Osteoblast (primary cell): Measurements from ENCODE around the gene SOX6. TPM values are rescaled to one million over a fixed set of nuclear protein-coding genes. Genes with fewer than 3 reads are reported as not detected.

Experiments
- DNase-seq: peaks from one replicate; pipeline ENCODE4 v3.0.0; 2011; ENCODE audit warnings: low spot score, mixed read lengths; ENCODE audit not compliant: insufficient read length; ENCODE audit errors: missing footprints
- H2AFZ ChIP-seq: 2 replicates; pipeline ENCODE4 v1.6.0; 2011; ENCODE audit warnings: mild to moderate bottlenecking, low read length
- H3K27ac ChIP-seq: 2 replicates; pipeline ENCODE4 v1.5.1; 2011; ENCODE audit warnings: mild to moderate bottlenecking, low read depth, low read length, moderate library complexity
- H3K27me3 ChIP-seq: 2 replicates; pipeline ENCODE4 v1.6.0; 2012; ENCODE audit warnings: mild to moderate bottlenecking, control low read depth, inconsistent platforms, low read length, moderate library complexity; ENCODE audit not compliant: insufficient read depth
- H3K36me3 ChIP-seq: 2 replicates; pipeline ENCODE4 v1.5.1; 2011; ENCODE audit warnings: mild to moderate bottlenecking, low read length, control low read depth, moderate library complexity; ENCODE audit not compliant: insufficient read depth
- H3K4me1 ChIP-seq: 2 replicates; pipeline ENCODE4 v1.5.1; 2011; ENCODE audit warnings: mild to moderate bottlenecking, low read length, control low read depth, moderate library complexity; ENCODE audit not compliant: insufficient read depth
- H3K4me2 ChIP-seq: 2 replicates; pipeline ENCODE4 v1.6.0; 2011; ENCODE audit warnings: mild to moderate bottlenecking, low read length; ENCODE audit not compliant: insufficient read depth
- H3K4me3 ChIP-seq: fragments of 200-600 bp; sonication (generic); 3 replicates; pipeline ENCODE4 v1.5.1; 2012; ENCODE audit warnings: mild to moderate bottlenecking, low read length, inconsistent platforms; ENCODE audit not compliant: insufficient read depth
- H3K79me2 ChIP-seq: 2 replicates; pipeline ENCODE4 v1.6.0; 2012; ENCODE audit warnings: mild to moderate bottlenecking, low read length, control low read depth, inconsistent platforms; ENCODE audit not compliant: insufficient read depth
- H3K9me3 ChIP-seq: 2 replicates; pipeline ENCODE4 v1.5.1; 2011; ENCODE audit warnings: low read depth, low read length, control low read depth
- H4K20me1 ChIP-seq: 2 replicates; pipeline ENCODE4 v1.6.0; 2012; ENCODE audit warnings: mild to moderate bottlenecking, low read length, control low read depth; ENCODE audit not compliant: insufficient read depth
- total RNA-seq: library from RNA; depleted of rRNA; stranded (reverse); fragments of >200 nt; gene quantifications from 2 replicates; pipeline ENCODE4 v1.2.3, GENCODE V29; 2012
- TF ChIP-seq, protein P1 (sequence below): IDR thresholded peaks from 2 replicates; pipeline ENCODE4 v1.5.1; 2011; ENCODE audit warnings: mild to moderate bottlenecking, low read depth, low read length, moderate library complexity; ENCODE audit errors: extremely low read depth

Gene SOX6
- total RNA-seq, 1 donor = 3.3 TPM

DNA sequence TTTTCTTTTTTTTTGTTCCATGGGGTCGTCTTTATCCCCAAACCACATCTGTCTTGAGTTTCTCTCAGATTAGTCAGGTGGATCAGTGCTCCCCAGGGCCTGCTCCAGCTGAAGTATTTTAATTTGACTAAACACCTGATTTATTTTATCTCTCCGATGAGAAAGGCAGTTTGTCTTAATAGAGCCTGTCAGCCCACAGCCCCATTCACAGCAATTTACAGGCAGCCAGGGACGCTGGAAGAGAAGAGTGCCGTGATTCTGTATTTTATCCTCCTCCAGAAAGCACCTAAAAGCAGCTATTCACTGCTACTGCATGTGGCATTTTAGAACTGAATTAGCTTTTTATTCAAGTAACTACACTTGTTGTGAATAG lies 164.5 kb downstream of the SOX6 start:
- DNase-seq = no peak
- H3K27me3 ChIP-seq = no peaks in the 10 kb centered on the region
- no peaks in the 10 kb centered on the region for H3K79me2 ChIP-seq
- TF ChIP-seq, protein P1, sequence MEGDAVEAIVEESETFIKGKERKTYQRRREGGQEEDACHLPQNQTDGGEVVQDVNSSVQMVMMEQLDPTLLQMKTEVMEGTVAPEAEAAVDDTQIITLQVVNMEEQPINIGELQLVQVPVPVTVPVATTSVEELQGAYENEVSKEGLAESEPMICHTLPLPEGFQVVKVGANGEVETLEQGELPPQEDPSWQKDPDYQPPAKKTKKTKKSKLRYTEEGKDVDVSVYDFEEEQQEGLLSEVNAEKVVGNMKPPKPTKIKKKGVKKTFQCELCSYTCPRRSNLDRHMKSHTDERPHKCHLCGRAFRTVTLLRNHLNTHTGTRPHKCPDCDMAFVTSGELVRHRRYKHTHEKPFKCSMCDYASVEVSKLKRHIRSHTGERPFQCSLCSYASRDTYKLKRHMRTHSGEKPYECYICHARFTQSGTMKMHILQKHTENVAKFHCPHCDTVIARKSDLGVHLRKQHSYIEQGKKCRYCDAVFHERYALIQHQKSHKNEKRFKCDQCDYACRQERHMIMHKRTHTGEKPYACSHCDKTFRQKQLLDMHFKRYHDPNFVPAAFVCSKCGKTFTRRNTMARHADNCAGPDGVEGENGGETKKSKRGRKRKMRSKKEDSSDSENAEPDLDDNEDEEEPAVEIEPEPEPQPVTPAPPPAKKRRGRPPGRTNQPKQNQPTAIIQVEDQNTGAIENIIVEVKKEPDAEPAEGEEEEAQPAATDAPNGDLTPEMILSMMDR = no peak
- peaks cover 17% of the 10 kb centered on the region for H3K4me1 ChIP-seq
- no peaks in the 10 kb centered on the region for H3K9me3 ChIP-seq
- H3K36me3 ChIP-seq = no peaks in the 10 kb centered on the region
- H3K4me2 ChIP-seq = no peak overlapping the region
- no peaks in the 10 kb centered on the region for H4K20me1 ChIP-seq
- H3K4me3 ChIP-seq = no peak overlapping the region
- no peak overlapping the region for H3K27ac ChIP-seq
- H2AFZ ChIP-seq = no peak overlapping the region

- Histone ChIP-seq H3K36me3 (no peaks in the 10 kb centered on the region), H2AFZ (no peak overlapping the region), H3K9me3 (no peaks in the 10 kb centered on the region), H3K27ac (no peak overlapping the region), H4K20me1 (no peaks in the 10 kb centered on the region), H3K4me1 (peaks cover 17% of the 10 kb centered on the region), H3K4me2 (no peak overlapping the region), H3K79me2 (no peaks in the 10 kb centered on the region), H3K4me3 (no peak overlapping the region), H3K27me3 (no peaks in the 10 kb centered on the region)
- no peak for DNase-seq
- TF ChIP-seq, protein P1 = no peak
Measured at GRCh38 chr11:16191212-16191867, 165.0 kb downstream of the SOX6 start.

- no peaks in the 10 kb centered on the region for H3K27me3 ChIP-seq
- H3K27ac ChIP-seq = no peak overlapping the region
- H2AFZ ChIP-seq = no peak overlapping the region
- no peak overlapping the region for H3K4me3 ChIP-seq
- no peaks in the 10 kb centered on the region for H3K79me2 ChIP-seq
- H3K36me3 ChIP-seq = no peaks in the 10 kb centered on the region
- peaks cover 4% of the 10 kb centered on the region for H3K4me1 ChIP-seq
- TF ChIP-seq, protein P1 = no peak
- DNase-seq = no peak
- H3K9me3 ChIP-seq = no peaks in the 10 kb centered on the region
- H3K4me2 ChIP-seq = no peak overlapping the region
- H4K20me1 ChIP-seq = no peaks in the 10 kb centered on the region
Measured at GRCh38 chr11:16186680-16187079, 169.7 kb downstream of the SOX6 start.

DNA sequence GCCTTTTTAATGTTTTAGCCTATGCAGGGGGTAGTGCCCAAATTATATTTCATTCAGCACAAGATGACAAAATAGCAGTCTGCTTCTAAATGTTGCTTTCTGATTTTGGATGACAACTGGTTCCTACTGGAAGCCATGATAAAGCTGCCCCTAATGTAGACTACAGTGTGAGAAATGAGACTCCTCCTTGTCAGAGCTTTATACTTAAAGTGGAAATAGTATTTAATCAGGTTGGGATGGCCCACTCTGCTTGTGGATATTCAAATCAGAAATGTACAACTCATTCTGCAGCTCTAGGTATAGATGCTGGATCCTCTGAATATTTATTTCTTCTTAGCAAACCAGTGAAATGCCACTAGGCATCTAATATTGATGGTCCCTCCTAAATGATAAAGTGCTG lies 171.3 kb downstream of the SOX6 start:
- H2AFZ ChIP-seq = no peak overlapping the region
- H3K4me2 ChIP-seq = no peak overlapping the region
- TF ChIP-seq, protein P1 = no peak

More for the DNA sequence above, 171.3 kb downstream of the SOX6 start:
- Histone ChIP-seq H4K20me1 (no peaks in the 10 kb centered on the region), H3K36me3 (no peaks in the 10 kb centered on the region), H3K9me3 (no peaks in the 10 kb centered on the region), H3K4me1 (peaks cover 8% of the 10 kb centered on the region), H3K27me3 (no peaks in the 10 kb centered on the region), H3K27ac (no peak overlapping the region), H3K79me2 (no peaks in the 10 kb centered on the region), H3K4me3 (no peak overlapping the region)
- DNase-seq = no peak
